MCF 10A (cell line): ENCODE results near the gene FXYD6. TPM values are rescaled to one million over a fixed set of nuclear protein-coding genes. Genes with fewer than 3 reads are reported as not detected.

ENCODE experiments used
- BruUV-seq: library from RNA; stranded (reverse); fragments of 400-500 nt; replicated peaks from 2 replicates; lab custom pipeline; 2021; lab: Mats Ljungman, UMichigan
- CTCF ChIA-PET: fragments of 300-600 bp; sonication (Branson Sonifier 250); formaldehyde crosslinking; extraction: SDS; loops from one replicate; lab custom pipeline; 2021; ENCODE audit warnings: antibody characterized with exemption, inconsistent platforms; lab: Yijun Ruan, JAX
- POLR2A ChIA-PET: fragments of 300-600, 350-650 bp; sonication (Branson Sonifier 250); formaldehyde crosslinking; extraction: SDS; loops from one replicate; lab custom pipeline; 2020; ENCODE audit warnings: antibody characterized with exemption, inconsistent platforms; lab: Yijun Ruan, JAX
- DNase-seq: peaks from one replicate; pipeline ENCODE4 v3.0.0-alpha.2; 2018; ENCODE audit not compliant: unreplicated experiment
- H3K27ac Mint-ChIP-seq: one replicate; pipeline ENCODE4 v1.8.0; 2022; ENCODE audit warnings: mild to moderate bottlenecking, low read depth, mixed read lengths; ENCODE audit not compliant: unreplicated experiment
- H3K27me3 Mint-ChIP-seq: one replicate; pipeline ENCODE4 v1.8.0; 2022; ENCODE audit warnings: mixed read lengths; ENCODE audit not compliant: insufficient read depth, unreplicated experiment
- H3K36me3 Mint-ChIP-seq: one replicate; pipeline ENCODE4 v1.8.0; 2022; ENCODE audit warnings: mild to moderate bottlenecking, moderate library complexity, mixed read lengths; ENCODE audit not compliant: insufficient read depth, unreplicated experiment
- H3K4me1 Mint-ChIP-seq: one replicate; pipeline ENCODE4 v1.8.0; 2022; ENCODE audit warnings: mixed read lengths; ENCODE audit not compliant: insufficient read depth, unreplicated experiment
- H3K4me3 Mint-ChIP-seq: one replicate; pipeline ENCODE4 v1.8.0; 2022; ENCODE audit warnings: mild to moderate bottlenecking, moderate library complexity, mixed read lengths; ENCODE audit not compliant: unreplicated experiment
- H3K9me3 Mint-ChIP-seq: one replicate; pipeline ENCODE4 v1.8.0; 2022; ENCODE audit warnings: mixed read lengths; ENCODE audit not compliant: unreplicated experiment
- CTCF ChIP-seq: fragments of 200-600 bp; IDR thresholded peaks from one replicate; pipeline ENCODE4 v1.8.0; 2022; ENCODE audit warnings: antibody characterized with exemption, mild to moderate bottlenecking; ENCODE audit not compliant: unreplicated experiment
- intact Hi-C: fragments of 100-400 bp; cut with micrococcal nuclease; formaldehyde crosslinking; loops from 2 replicates; pipeline ENCODE4 v1.14.1; 2022
- total RNA-seq: library from RNA; stranded (reverse); gene quantifications from 2 replicates; pipeline ENCODE4 v1.2.3, GENCODE V29; 2022

FXYD6 gene
- total RNA-seq, 1 experiment from 2014 or later: not detected

- H3K36me3 Mint-ChIP-seq: no peaks in the 10 kb centered on the region
- ChIA-PET CTCF (interaction anchor here (0.6 to 4.3 kb wide), 15 partner anchors 9 to 399 kb away, joined by 3 to 31 read pairs (median 4); no protein-coding TSS in a partner anchor), POLR2A (no interaction called here)
- no peaks in the 10 kb centered on the region for H3K9me3 Mint-ChIP-seq
- intact Hi-C loops: no loop called here
- DNase-seq: peak; percentile 40
- no peaks in the 10 kb centered on the region for H3K27me3 Mint-ChIP-seq
- no TSS peak for BruUV-seq
- no peak overlapping the region for H3K4me3 Mint-ChIP-seq
- TF ChIP-seq CTCF: peak; percentile 28
- H3K4me1 Mint-ChIP-seq: peaks cover 18% of the 10 kb centered on the region
- H3K27ac Mint-ChIP-seq: no peak overlapping the region
These were observed 54.1 kb downstream of the FXYD6 start for GRCh38 chr11:117822074-117823033.

GRCh38 chr11:117821431-117821830, 55.0 kb downstream of the FXYD6 start:
- DNase-seq: no peak
- no peaks in the 10 kb centered on the region for H3K27me3 Mint-ChIP-seq
- BruUV-seq: no TSS peak
- ChIA-PET POLR2A (no interaction called here), CTCF (interaction anchor here (0.6 to 4.3 kb wide), 13 partner anchors 12 to 636 kb away, joined by 3 to 31 read pairs (median 5); no protein-coding TSS in a partner anchor)
- H3K4me3 Mint-ChIP-seq: no peak overlapping the region
- H3K9me3 Mint-ChIP-seq: no peaks in the 10 kb centered on the region
- intact Hi-C loops: no loop called here
- H3K27ac Mint-ChIP-seq: no peak overlapping the region
- H3K4me1 Mint-ChIP-seq: peaks cover 18% of the 10 kb centered on the region
- TF ChIP-seq CTCF: no peak
- no peaks in the 10 kb centered on the region for H3K36me3 Mint-ChIP-seq

- CTCF ChIA-PET: interaction anchor here (0.6 to 6.8 kb wide), 7 partner anchors 13 to 397 kb away, joined by 3 to 173 read pairs (median 8); no protein-coding TSS in a partner anchor
- Mint-ChIP-seq H3K4me3 (no peak overlapping the region), H3K36me3 (no peaks in the 10 kb centered on the region), H3K27me3 (no peaks in the 10 kb centered on the region), H3K9me3 (no peaks in the 10 kb centered on the region), H3K4me1 (peaks cover 18% of the 10 kb centered on the region), H3K27ac (no peak overlapping the region)
- POLR2A ChIA-PET: no interaction called here
- no TSS peak for BruUV-seq
- intact Hi-C loops: no loop called here
- TF ChIP-seq CTCF: no peak
- no peak for DNase-seq
These were observed 55.9 kb downstream of the FXYD6 start for GRCh38 chr11:117820516-117820915.

GRCh38 chr11:117820071-117820470, 56.4 kb downstream of the FXYD6 start:
- H3K36me3 Mint-ChIP-seq: no peaks in the 10 kb centered on the region
- intact Hi-C loops: no loop called here
- BruUV-seq: no TSS peak
- peak overlapping the region; percentile 49 for H3K27ac Mint-ChIP-seq
- H3K4me1 Mint-ChIP-seq: peaks cover 18% of the 10 kb centered on the region
- no peak for DNase-seq
- no peak overlapping the region for H3K4me3 Mint-ChIP-seq
- H3K27me3 Mint-ChIP-seq: no peaks in the 10 kb centered on the region
- no peaks in the 10 kb centered on the region for H3K9me3 Mint-ChIP-seq
- ChIA-PET CTCF (interaction anchor here (0.6 to 6.8 kb wide), 7 partner anchors 14 to 460 kb away, joined by 3 to 173 read pairs (median 25); no protein-coding TSS in a partner anchor), POLR2A (no interaction called here)
- TF ChIP-seq CTCF: no peak
